ENCODE measurements around the gene KLF13.

The KLF13 gene

GRCh38 chr15:31403096-31403495 is 76.5 kb downstream of the KLF13 start:
- Histone ChIP-seq H3K27ac (replicated peaks) (no peak overlapping the region), H3K4me3 (replicated peaks; ENCODE audit: insufficient read depth, low read length) (no peak overlapping the region), H3K27me3 (ENCODE audit: insufficient read depth, poor library complexity, severe bottlenecking) (no peaks in the 10 kb centered on the region)
- TF ChIP-seq CTCF (IDR thresholded peaks at IDR 0.05; ENCODE audit: insufficient read depth, low read length) = no peak
- no peak for TF ChIP-seq GABPA (IDR thresholded peaks at IDR 0.05; ENCODE audit: low read depth)
- TF ChIP-seq, protein P1, sequence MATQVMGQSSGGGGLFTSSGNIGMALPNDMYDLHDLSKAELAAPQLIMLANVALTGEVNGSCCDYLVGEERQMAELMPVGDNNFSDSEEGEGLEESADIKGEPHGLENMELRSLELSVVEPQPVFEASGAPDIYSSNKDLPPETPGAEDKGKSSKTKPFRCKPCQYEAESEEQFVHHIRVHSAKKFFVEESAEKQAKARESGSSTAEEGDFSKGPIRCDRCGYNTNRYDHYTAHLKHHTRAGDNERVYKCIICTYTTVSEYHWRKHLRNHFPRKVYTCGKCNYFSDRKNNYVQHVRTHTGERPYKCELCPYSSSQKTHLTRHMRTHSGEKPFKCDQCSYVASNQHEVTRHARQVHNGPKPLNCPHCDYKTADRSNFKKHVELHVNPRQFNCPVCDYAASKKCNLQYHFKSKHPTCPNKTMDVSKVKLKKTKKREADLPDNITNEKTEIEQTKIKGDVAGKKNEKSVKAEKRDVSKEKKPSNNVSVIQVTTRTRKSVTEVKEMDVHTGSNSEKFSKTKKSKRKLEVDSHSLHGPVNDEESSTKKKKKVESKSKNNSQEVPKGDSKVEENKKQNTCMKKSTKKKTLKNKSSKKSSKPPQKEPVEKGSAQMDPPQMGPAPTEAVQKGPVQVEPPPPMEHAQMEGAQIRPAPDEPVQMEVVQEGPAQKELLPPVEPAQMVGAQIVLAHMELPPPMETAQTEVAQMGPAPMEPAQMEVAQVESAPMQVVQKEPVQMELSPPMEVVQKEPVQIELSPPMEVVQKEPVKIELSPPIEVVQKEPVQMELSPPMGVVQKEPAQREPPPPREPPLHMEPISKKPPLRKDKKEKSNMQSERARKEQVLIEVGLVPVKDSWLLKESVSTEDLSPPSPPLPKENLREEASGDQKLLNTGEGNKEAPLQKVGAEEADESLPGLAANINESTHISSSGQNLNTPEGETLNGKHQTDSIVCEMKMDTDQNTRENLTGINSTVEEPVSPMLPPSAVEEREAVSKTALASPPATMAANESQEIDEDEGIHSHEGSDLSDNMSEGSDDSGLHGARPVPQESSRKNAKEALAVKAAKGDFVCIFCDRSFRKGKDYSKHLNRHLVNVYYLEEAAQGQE (IDR thresholded peaks at IDR 0.05; ENCODE audit: insufficient replicate concordance, low read depth) = no peak
- no peak for TF ChIP-seq SPI1 (IDR thresholded peaks at IDR 0.05; ENCODE audit: borderline replicate concordance, low read depth)
- no peak for TF ChIP-seq POLR2AphosphoS5 (IDR thresholded peaks at IDR 0.05; ENCODE audit: low read depth)
- no peak for DNase-seq (ENCODE audit: low read depth in 1 of 2, low spot score in 1 of 2)

GRCh38 chr15:31403606-31404005 is 77.0 kb downstream of the KLF13 start:
- TF ChIP-seq CTCF (IDR thresholded peaks at IDR 0.05; ENCODE audit: insufficient read depth, low read length) = no peak
- no peak for TF ChIP-seq SPI1 (IDR thresholded peaks at IDR 0.05; ENCODE audit: borderline replicate concordance, low read depth)
- no peak for TF ChIP-seq POLR2AphosphoS5 (IDR thresholded peaks at IDR 0.05; ENCODE audit: low read depth)
- no peak for TF ChIP-seq GABPA (IDR thresholded peaks at IDR 0.05; ENCODE audit: low read depth)
- TF ChIP-seq, protein P1 (IDR thresholded peaks at IDR 0.05; ENCODE audit: insufficient replicate concordance, low read depth) = no peak

GRCh38 chr15:31404345-31404744 is 77.7 kb downstream of the KLF13 start:
- no peak for DNase-seq (ENCODE audit: low read depth in 1 of 2, low spot score in 1 of 2)
- Histone ChIP-seq H3K27me3 (ENCODE audit: insufficient read depth, poor library complexity, severe bottlenecking) (no peaks in the 10 kb centered on the region), H3K27ac (replicated peaks) (no peak overlapping the region), H3K4me3 (replicated peaks; ENCODE audit: insufficient read depth, low read length) (no peak overlapping the region)
- TF ChIP-seq CTCF (IDR thresholded peaks at IDR 0.05; ENCODE audit: insufficient read depth, low read length) (no peak), SPI1 (IDR thresholded peaks at IDR 0.05; ENCODE audit: borderline replicate concordance, low read depth) (no peak), GABPA (IDR thresholded peaks at IDR 0.05; ENCODE audit: low read depth) (no peak), POLR2AphosphoS5 (IDR thresholded peaks at IDR 0.05; ENCODE audit: low read depth) (no peak)
- TF ChIP-seq, protein P1 (IDR thresholded peaks at IDR 0.05; ENCODE audit: insufficient replicate concordance, low read depth) = no peak

More at GRCh38 chr15:31403606-31404005, 77.0 kb downstream of the KLF13 start:
- Histone ChIP-seq H3K27ac (replicated peaks) (no peak overlapping the region), H3K4me3 (replicated peaks; ENCODE audit: insufficient read depth, low read length) (no peak overlapping the region), H3K27me3 (ENCODE audit: insufficient read depth, poor library complexity, severe bottlenecking) (no peaks in the 10 kb centered on the region)
- DNase-seq (ENCODE audit: low read depth in 1 of 2, low spot score in 1 of 2) = no peak

All from HL-60 (cell line).